Epithelial cell of proximal tubule (primary cell): ENCODE results near the gene ATP6AP1. TPM values are rescaled to one million over a fixed set of nuclear protein-coding genes. Genes with fewer than 3 reads are reported as not detected.
A peak's percentile ranks its signal among the peaks of the same experiment; 100 is the strongest.
"Not testable (repeated sequence)": the region's sequence is repeated elsewhere in the genome, so short reads cannot be mapped to it uniquely, and the experiment has no call there.

Source experiments
- DNase-seq: peaks from one replicate; pipeline ENCODE4 v3.0.0-alpha.2; 2011; ENCODE audit warnings: low read depth
- H3K4me3 ChIP-seq: 2 replicates; pipeline ENCODE4 v1.5.1; 2011; ENCODE audit warnings: low read depth, mild to moderate bottlenecking, low read length
- total RNA-seq: library from RNA; depleted of rRNA; stranded (reverse); fragments of >200 nt; gene quantifications from 2 replicates; pipeline ENCODE4 v1.2.3, GENCODE V29; 2015
- TF ChIP-seq, protein P1 (sequence below): conservative IDR thresholded peaks from 2 replicates; pipeline ENCODE4 v1.5.1; 2012; ENCODE audit warnings: low read depth, mild to moderate bottlenecking, low read length

ATP6AP1 gene
- total RNA-seq, 1 donor from 2014 or later, result 55.1 TPM

DNA sequence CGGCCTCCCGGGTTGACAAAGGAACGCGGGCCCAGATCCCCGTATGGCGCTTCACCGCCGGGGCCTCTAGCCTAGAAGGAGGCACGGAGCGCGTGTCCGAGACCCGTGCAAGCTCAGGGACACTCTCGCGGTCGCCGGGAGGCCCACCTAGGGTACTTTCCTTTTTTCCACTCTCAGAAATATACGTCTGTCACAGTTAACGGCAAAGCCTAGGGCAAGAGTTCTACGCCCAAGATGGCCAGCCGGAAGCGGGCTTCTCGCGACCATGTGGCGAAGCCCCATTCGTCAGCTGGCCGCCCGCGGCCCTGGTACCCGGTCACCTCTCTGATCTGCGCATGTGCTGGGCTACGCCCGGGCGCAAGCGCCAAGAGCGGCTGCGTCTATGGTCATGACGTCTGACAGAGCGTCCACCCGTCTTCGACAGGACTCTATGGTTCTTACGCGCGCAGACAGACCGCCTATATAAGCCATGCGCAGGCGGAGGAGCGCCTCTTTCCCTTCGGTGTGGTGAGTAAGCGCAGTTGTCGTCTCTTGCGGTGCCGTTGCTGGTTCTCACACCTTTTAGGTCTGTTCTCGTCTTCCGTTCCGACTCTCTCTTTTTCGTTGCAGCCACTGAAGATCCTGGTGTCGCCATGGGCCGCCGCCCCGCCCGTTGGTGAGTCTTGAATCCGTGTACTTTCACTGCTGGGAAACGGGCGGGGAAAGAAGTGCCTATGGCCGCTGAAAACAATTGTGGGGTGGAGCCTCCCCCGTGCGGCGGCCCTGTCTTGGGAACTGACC lies 30.4 kb upstream of the ATP6AP1 start, which contains the start of gene RPL10:
Gene RPL10 (plus strand): TSS at position 490 of the 780 bp plus-strand sequence. CDS start 143 bp downstream, at position 633.
- peak within 1 kb of the TSS; percentile 84 for H3K4me3 ChIP-seq
- DNase-seq, result no peak
- TF ChIP-seq, protein P1, sequence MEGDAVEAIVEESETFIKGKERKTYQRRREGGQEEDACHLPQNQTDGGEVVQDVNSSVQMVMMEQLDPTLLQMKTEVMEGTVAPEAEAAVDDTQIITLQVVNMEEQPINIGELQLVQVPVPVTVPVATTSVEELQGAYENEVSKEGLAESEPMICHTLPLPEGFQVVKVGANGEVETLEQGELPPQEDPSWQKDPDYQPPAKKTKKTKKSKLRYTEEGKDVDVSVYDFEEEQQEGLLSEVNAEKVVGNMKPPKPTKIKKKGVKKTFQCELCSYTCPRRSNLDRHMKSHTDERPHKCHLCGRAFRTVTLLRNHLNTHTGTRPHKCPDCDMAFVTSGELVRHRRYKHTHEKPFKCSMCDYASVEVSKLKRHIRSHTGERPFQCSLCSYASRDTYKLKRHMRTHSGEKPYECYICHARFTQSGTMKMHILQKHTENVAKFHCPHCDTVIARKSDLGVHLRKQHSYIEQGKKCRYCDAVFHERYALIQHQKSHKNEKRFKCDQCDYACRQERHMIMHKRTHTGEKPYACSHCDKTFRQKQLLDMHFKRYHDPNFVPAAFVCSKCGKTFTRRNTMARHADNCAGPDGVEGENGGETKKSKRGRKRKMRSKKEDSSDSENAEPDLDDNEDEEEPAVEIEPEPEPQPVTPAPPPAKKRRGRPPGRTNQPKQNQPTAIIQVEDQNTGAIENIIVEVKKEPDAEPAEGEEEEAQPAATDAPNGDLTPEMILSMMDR, result no peak

DNA sequence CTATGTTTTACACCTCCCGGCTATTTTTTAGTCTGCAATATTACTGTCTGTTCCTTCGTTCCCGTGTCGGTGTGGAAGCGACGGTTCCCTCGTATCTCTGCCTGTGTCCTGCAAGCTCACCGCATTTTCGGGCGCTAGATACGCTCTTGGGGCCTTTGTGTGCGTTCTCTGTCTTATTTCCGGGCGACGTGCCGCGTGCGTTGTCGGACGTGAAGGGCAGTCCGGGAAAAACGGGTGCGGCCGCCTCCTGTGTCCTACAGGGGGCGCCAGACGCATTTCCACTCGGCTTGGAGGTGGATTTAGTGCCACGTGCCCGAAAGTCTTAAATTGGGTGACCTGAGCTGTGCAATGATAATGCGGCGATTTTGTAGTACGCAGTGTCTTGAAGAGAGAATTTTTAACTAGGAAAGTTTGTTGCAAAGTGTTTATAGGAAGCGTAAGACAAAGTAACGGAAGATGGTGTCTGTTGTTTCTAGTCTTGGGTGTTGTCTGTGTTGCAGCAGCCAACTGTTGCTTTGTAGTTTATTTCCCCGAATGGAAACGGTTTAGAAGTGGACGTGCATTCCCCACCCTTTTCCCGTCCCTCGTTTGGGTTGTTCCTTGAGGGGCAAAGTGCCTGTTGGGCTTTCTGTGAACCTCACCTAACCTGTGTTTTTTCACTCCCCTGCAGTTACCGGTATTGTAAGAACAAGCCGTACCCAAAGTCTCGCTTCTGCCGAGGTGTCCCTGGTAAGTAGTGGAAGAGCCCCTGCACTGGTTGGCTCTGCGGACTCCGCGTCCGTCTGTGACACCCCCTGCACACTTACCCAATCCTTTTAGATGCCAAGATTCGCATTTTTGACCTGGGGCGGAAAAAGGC lies 29.6 kb upstream of the ATP6AP1 start:
- H3K4me3 ChIP-seq, result peak overlapping the region; percentile 84
- TF ChIP-seq, protein P1, result peak; percentile 71
- DNase-seq, result no peak

DNA sequence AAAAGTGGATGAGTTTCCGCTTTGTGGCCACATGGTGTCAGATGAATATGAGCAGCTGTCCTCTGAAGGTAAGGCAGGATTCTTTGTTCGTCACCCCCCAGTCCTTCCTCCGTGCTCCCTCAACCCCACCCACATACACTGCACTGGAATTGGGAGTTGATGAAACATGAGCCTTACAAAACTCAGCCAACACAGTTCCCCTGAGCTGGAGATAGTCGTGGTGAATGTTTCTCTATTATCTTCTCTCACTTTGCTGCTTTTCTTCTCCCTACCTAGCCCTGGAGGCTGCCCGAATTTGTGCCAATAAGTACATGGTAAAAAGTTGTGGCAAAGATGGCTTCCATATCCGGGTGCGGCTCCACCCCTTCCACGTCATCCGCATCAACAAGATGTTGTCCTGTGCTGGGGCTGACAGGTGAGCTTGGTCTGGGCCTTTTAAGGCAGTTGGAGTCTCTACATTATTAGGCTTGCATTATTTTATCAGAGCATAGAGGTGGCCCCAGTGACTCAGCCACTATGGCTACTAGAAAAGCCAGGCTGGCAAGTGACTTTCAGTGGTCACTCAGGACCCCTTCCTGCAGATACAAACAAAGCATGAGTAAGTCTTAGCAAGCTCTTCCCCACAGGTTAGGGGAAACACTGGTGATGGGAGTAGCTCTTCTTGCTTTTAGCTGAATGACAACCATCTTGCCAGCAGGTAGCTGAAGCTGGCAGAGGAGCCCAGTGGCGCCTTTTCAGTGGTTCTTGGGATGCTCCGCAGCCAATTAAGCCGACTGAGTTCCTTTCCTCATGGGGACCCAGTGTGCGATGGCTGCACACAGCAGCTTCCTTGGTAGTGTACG lies 28.7 kb upstream of the ATP6AP1 start:
- peak overlapping the region; percentile 84 for H3K4me3 ChIP-seq
- TF ChIP-seq, protein P1, result no peak
- no peak for DNase-seq

DNA sequence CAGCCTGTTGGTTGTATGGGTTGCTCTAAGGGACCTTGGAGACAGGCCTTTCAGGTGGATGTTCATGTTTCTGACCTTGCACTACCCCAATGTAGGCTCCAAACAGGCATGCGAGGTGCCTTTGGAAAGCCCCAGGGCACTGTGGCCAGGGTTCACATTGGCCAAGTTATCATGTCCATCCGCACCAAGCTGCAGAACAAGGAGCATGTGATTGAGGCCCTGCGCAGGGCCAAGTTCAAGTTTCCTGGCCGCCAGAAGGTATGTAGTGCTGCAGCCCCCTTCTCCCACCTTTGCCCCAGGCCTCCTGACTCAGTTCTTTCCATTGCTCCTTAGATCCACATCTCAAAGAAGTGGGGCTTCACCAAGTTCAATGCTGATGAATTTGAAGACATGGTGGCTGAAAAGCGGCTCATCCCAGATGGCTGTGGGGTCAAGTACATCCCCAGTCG lies 28.1 kb upstream of the ATP6AP1 start:
- peak overlapping the region; percentile 84 for H3K4me3 ChIP-seq
- not testable (repeated sequence) for DNase-seq

DNA sequence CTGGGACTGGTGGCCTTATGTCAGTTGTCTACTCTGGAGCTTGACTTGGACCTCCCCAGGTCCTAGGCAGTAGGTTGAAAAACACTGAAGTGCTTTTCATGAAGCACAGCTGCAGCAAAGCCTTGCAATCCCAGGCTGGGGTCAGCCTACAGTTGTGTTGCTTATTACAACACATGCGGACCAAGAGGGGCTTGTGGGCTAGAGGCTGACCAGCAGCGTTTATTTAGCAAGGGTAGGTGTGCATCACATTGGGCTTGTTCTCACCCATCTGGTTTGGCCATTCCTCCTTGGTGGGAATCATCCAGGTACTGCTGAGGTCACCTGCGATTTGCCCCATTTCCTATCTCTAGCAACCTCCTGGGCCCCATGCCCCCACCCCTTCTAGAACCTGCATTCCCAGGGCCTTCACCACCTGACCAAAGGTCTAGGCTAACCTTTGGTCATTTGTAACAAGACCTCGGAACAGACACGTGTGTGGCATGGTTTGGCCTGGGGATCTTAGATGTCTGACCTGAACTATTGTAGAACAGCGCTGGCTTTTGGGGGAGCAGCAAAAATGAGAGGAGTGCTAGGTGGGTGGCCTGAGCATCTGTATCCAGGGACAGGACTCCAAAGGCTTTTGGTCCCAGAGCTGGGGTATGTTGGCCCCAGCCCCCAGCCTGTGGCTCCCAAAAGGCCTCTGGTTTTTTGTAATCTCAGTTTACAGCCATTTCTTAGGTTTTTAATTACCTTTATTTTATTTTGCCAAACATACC lies 27.3 kb upstream of the ATP6AP1 start:
- TF ChIP-seq, protein P1, result no peak
- no peak for DNase-seq

DNA sequence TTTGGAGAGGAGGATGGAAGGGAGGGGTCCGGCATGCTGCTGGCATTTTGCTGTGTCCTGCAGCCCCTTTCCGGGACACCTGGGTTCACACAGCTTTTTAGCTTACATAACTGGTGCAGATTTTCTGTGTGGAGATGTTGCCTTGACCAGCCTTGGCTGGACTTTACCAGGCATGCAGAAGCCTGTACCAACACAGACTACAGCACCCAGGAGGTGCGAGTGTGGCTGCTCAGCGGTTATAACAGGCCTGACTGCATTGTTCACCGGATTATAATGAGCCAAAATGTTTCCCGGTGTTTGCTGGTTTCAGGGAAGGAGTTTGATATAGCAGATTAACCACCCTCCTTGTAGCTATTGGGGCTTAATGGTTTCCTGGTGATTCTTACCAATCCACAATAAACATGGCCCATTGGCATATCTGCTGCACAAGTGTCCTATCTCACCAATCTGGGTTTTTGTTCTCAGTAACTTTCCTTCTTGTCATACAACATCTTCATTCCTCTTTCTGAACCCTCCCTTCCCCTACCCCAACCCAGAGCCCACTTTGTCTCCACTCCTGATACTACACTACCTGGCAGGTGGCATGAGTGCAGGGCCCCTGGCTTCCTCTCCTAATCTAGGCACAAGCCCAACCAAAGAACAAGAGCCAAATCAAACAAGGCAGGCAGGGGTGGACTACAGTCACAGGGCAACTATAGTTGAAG lies 26.4 kb upstream of the ATP6AP1 start:
- TF ChIP-seq, protein P1, result no peak
- H3K4me3 ChIP-seq, result no peak overlapping the region
- no peak for DNase-seq

More for the DNA sequence above, 27.3 kb upstream of the ATP6AP1 start:
- no peak overlapping the region for H3K4me3 ChIP-seq
